CD14-positive monocyte (primary cell): Measurements from ENCODE around the gene EYS. TPM values are rescaled to one million over a fixed set of nuclear protein-coding genes. Genes with fewer than 3 reads are reported as not detected.
"Not testable (repeated sequence)": the region's sequence is repeated elsewhere in the genome, so short reads cannot be mapped to it uniquely, and the experiment has no call there.

ENCODE experiments used
- DNase-seq, 3 donors: peaks; one replicate each; pipeline ENCODE4 v3.0.0-alpha.2; 2011 to 2022
- H2AFZ ChIP-seq: 2 replicates; pipeline ENCODE4 v1.6.0; 2012; ENCODE audit warnings: mild to moderate bottlenecking, low read depth, low read length, inconsistent platforms; ENCODE audit not compliant: insufficient read depth, poor library complexity, severe bottlenecking
- H3K27ac ChIP-seq, 2 donors: 1 replicate in 1 of 2; 2 replicates in 1 of 2; pipeline ENCODE4 v1.5.1; 2012 to 2013; ENCODE audit warnings: low read length in 2 of 2, control low read depth in 1 of 2, inconsistent platforms in 1 of 2, low read depth in 1 of 2, mild to moderate bottlenecking in 1 of 2
- H3K27me3 ChIP-seq, 2 donors: one replicate each; pipeline versions ENCODE4 v1.6.0 to v1.6.1; 2011 to 2013; ENCODE audit warnings: low read length in 2 of 2; ENCODE audit not compliant: control insufficient read depth in 2 of 2, insufficient read depth in 2 of 2
- H3K36me3 ChIP-seq, 2 donors: replicated peaks in 1 of 2; 1 replicate in 1 of 2; 2 replicates in 1 of 2; pipeline versions ENCODE4 v1.5.1 to v1.6.1; 2012 to 2013; ENCODE audit warnings: low read length in 2 of 2, control low read depth in 1 of 2, inconsistent platforms in 1 of 2, mild to moderate bottlenecking in 1 of 2; ENCODE audit not compliant: insufficient read depth in 2 of 2, control insufficient read depth in 1 of 2
- H3K4me1 ChIP-seq, 2 donors: 1 replicate in 1 of 2; 2 replicates in 1 of 2; pipeline versions ENCODE4 v1.5.1 to v1.6.1; 2012 to 2013; ENCODE audit warnings: low read length in 2 of 2, control low read depth in 1 of 2, inconsistent platforms in 1 of 2, mild to moderate bottlenecking in 1 of 2, moderate library complexity in 1 of 2; ENCODE audit not compliant: insufficient read depth in 2 of 2, control insufficient read depth in 1 of 2
- H3K4me2 ChIP-seq: replicated peaks from 2 replicates; pipeline ENCODE3; 2012; ENCODE audit warnings: low read length, moderate library complexity, mild to moderate bottlenecking; ENCODE audit not compliant: poor library complexity, severe bottlenecking; ENCODE audit errors: extremely low read depth
- H3K4me3 ChIP-seq, 3 experiments: fragments of 200-600 bp in 1 of 3; sonication (generic) in 1 of 3; replicated peaks in 1 of 3; 1 replicate in 2 of 3; 2 replicates in 1 of 3; pipeline ENCODE4 v1.5.1; 2011 to 2013; ENCODE audit warnings: low read length in 3 of 3, mild to moderate bottlenecking in 3 of 3, control low read depth in 2 of 3, low read depth in 2 of 3, inconsistent platforms in 1 of 3, moderate library complexity in 1 of 3
- H3K79me2 ChIP-seq: 2 replicates; pipeline ENCODE4 v1.6.0; 2012; ENCODE audit warnings: mild to moderate bottlenecking, control low read depth, inconsistent platforms, low read length, moderate library complexity; ENCODE audit not compliant: insufficient read depth
- H3K9ac ChIP-seq: 2 replicates; pipeline ENCODE4 v1.6.0; 2017; ENCODE audit warnings: low read length, mild to moderate bottlenecking; ENCODE audit not compliant: insufficient read depth, poor library complexity, severe bottlenecking
- H3K9me3 ChIP-seq, 2 donors: replicated peaks in 1 of 2; 1 replicate in 1 of 2; 2 replicates in 1 of 2; pipeline versions ENCODE4 v1.5.1 to v1.6.1; 2012 to 2013; ENCODE audit warnings: low read length in 2 of 2, control low read depth in 1 of 2; ENCODE audit not compliant: control insufficient read depth in 1 of 2, insufficient read depth in 1 of 2
- H4K20me1 ChIP-seq: 2 replicates; pipeline ENCODE4 v1.6.0; 2012; ENCODE audit warnings: mild to moderate bottlenecking, low read length, control low read depth, moderate library complexity; ENCODE audit not compliant: insufficient read depth
- H3K27ac Mint-ChIP-seq, 7 donors: one replicate each; pipeline ENCODE4 v1.8.0; 2020; ENCODE audit warnings: mild to moderate bottlenecking in 7 of 7, mixed read lengths in 7 of 7, moderate library complexity in 6 of 7, inconsistent platforms in 2 of 7
- H3K27me3 Mint-ChIP-seq, 3 donors: one replicate each; pipeline ENCODE4 v1.8.0; 2021 to 2022; ENCODE audit warnings: low read depth in 3 of 3, mild to moderate bottlenecking in 3 of 3, mixed read lengths in 3 of 3, moderate library complexity in 3 of 3, inconsistent platforms in 1 of 3
- H3K36me3 Mint-ChIP-seq, 2 donors: one replicate each; pipeline ENCODE4 v1.8.0; 2020; ENCODE audit warnings: mixed read lengths in 2 of 2, inconsistent platforms in 1 of 2, mild to moderate bottlenecking in 1 of 2
- H3K4me1 Mint-ChIP-seq: one replicate; pipeline ENCODE4 v1.8.0; 2020; ENCODE audit warnings: mild to moderate bottlenecking, mixed read lengths
- H3K4me3 Mint-ChIP-seq, 2 donors: one replicate each; pipeline ENCODE4 v1.8.0; 2020; ENCODE audit warnings: mild to moderate bottlenecking in 2 of 2, mixed read lengths in 2 of 2, moderate library complexity in 1 of 2
- H3K9me3 Mint-ChIP-seq, 7 donors: one replicate each; pipeline ENCODE4 v1.8.0; 2020 to 2022; ENCODE audit warnings: mixed read lengths in 7 of 7, mild to moderate bottlenecking in 6 of 7, moderate library complexity in 6 of 7, inconsistent platforms in 2 of 7
- WGBS: methylation state at CpG from one replicate; pipeline ENCODE4 v1.1.5; 2013; ENCODE audit warnings: missing lambda C conversion rate; ENCODE audit not compliant: insufficient coverage; 5-methylcytosine and 5-hydroxymethylcytosine counted together
- intact Hi-C, 2 donors: fragments of 100-400 bp; cut with micrococcal nuclease; formaldehyde crosslinking; loops; one replicate each; pipeline versions ENCODE4 v1.15.0 to v1.15.1; 2023
- polyA plus RNA-seq, 3 donors: library from polyadenylated mRNA; depleted of rRNA in 1 of 3; unstranded in 2 of 3; stranded (reverse) in 1 of 3; fragments of 300-500 nt in 2 of 3; fragments of >200 nt in 1 of 3; fragmentation: Illumina TruSeq in 2 of 3; gene quantifications; 1 replicate in 2 of 3; 2 replicates in 1 of 3; pipeline ENCODE4 v1.2.3, GENCODE V29; 2012 to 2021
- TF ChIP-seq, protein P1 (sequence below): fragments of 200-600 bp; IDR thresholded peaks from one replicate; pipeline ENCODE4 v1.8.0; 2022; ENCODE audit warnings: antibody characterized with exemption, mild to moderate bottlenecking

EYS gene
- polyA plus RNA-seq, 3 donors = 0.01 to 0.03 TPM; not detected in 1

DNA sequence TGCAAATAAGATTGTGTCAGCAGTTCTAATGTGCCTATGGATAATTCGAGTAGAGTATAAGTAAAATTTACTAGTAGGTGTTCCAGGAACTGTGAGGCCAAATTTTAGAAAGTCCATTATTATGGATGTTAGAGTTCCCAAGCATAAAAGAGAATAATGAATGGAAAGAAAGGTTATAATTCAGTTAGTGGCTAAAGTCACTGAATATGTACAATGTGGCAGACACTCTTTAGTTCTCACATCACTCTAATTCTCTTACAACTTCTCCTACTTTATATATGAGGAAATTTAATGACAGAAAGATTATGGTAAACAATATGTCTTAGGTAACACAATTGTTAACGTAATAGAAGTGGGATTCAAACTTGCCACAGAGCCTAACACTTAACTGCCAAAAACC lies 75.3 kb downstream of the EYS start:
- H4K20me1 ChIP-seq = no peaks in the 10 kb centered on the region
- H3K4me1 ChIP-seq = no peaks in the 10 kb centered on the region
- intact Hi-C loops = no loop called here
- no peak overlapping the region for H3K27ac Mint-ChIP-seq
- H3K9me3 Mint-ChIP-seq = peaks cover 6 to 12% (median 9%) of the 10 kb centered on the region in 7 donors
- H3K36me3 ChIP-seq = no peaks in the 10 kb centered on the region
- H3K79me2 ChIP-seq = no peaks in the 10 kb centered on the region
- DNase-seq = no peak
- 100% methylated on average over 1 of the region's 2 CpGs for WGBS
- H3K9ac ChIP-seq = no peak overlapping the region
- no peak overlapping the region for H3K4me2 ChIP-seq
- H3K27me3 ChIP-seq = no peaks in the 10 kb centered on the region
- H3K27ac ChIP-seq = no peak overlapping the region
- H3K4me3 Mint-ChIP-seq = no peak overlapping the region
- TF ChIP-seq, protein P1, sequence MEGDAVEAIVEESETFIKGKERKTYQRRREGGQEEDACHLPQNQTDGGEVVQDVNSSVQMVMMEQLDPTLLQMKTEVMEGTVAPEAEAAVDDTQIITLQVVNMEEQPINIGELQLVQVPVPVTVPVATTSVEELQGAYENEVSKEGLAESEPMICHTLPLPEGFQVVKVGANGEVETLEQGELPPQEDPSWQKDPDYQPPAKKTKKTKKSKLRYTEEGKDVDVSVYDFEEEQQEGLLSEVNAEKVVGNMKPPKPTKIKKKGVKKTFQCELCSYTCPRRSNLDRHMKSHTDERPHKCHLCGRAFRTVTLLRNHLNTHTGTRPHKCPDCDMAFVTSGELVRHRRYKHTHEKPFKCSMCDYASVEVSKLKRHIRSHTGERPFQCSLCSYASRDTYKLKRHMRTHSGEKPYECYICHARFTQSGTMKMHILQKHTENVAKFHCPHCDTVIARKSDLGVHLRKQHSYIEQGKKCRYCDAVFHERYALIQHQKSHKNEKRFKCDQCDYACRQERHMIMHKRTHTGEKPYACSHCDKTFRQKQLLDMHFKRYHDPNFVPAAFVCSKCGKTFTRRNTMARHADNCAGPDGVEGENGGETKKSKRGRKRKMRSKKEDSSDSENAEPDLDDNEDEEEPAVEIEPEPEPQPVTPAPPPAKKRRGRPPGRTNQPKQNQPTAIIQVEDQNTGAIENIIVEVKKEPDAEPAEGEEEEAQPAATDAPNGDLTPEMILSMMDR = no peak
- H3K4me3 ChIP-seq = no peak overlapping the region
- no peaks in the 10 kb centered on the region for H3K36me3 Mint-ChIP-seq
- peaks cover 13% of the 10 kb centered on the region for H3K4me1 Mint-ChIP-seq
- H3K27me3 Mint-ChIP-seq = peaks cover 0 to 2% (median 1%) of the 10 kb centered on the region in 3 donors
- H3K9me3 ChIP-seq = peaks cover 0 to 7% of the 10 kb centered on the region in 2 donors
- no peak overlapping the region for H2AFZ ChIP-seq

DNA sequence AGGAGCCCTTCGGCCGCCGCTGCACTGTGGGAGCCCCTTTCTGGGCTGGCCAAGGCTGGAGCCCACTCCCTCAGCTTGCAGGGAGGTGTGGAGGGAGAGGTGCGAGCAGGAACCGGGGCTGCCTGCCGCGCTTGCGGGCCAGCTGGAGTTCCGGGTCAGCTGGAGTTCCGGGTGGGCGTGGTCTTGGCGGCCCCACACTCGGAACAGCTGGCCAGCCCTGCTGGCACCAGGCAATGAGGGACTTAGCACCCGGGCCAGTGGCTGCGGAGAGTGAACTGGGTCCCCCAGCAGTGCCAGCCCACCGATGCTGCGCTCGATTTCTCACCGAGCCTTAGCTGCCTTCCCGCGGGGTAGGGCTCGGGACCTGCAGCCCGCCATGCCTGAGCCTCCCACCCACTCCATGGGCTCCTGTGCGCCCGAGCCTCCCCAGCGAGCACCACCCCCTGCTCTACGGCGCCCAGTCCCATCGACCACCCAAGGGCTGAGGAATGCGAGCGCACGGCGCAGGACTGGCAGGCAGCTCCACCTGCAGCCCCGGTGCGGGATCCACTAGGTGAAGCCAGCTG lies 79.5 kb downstream of the EYS start:
- H4K20me1 ChIP-seq, H3K9me3 ChIP-seq, H3K27me3 ChIP-seq, H2AFZ ChIP-seq, H3K27me3 Mint-ChIP-seq, H3K27ac ChIP-seq, H3K4me1 Mint-ChIP-seq, H3K4me3 ChIP-seq, H3K27ac Mint-ChIP-seq, H3K79me2 ChIP-seq, H3K36me3 Mint-ChIP-seq, H3K4me3 Mint-ChIP-seq, intact Hi-C loops, H3K9ac ChIP-seq, H3K4me2 ChIP-seq, H3K4me1 ChIP-seq, H3K36me3 ChIP-seq, DNase-seq: not testable (repeated sequence)
- 91% methylated on average over 23 of the region's 35 CpGs for WGBS
- H3K9me3 Mint-ChIP-seq = peaks cover 6 to 11% (median 9%) of the 10 kb centered on the region in 7 donors
